Measurements from ENCODE around the gene SYPL2.

Gene SYPL2

DNA sequence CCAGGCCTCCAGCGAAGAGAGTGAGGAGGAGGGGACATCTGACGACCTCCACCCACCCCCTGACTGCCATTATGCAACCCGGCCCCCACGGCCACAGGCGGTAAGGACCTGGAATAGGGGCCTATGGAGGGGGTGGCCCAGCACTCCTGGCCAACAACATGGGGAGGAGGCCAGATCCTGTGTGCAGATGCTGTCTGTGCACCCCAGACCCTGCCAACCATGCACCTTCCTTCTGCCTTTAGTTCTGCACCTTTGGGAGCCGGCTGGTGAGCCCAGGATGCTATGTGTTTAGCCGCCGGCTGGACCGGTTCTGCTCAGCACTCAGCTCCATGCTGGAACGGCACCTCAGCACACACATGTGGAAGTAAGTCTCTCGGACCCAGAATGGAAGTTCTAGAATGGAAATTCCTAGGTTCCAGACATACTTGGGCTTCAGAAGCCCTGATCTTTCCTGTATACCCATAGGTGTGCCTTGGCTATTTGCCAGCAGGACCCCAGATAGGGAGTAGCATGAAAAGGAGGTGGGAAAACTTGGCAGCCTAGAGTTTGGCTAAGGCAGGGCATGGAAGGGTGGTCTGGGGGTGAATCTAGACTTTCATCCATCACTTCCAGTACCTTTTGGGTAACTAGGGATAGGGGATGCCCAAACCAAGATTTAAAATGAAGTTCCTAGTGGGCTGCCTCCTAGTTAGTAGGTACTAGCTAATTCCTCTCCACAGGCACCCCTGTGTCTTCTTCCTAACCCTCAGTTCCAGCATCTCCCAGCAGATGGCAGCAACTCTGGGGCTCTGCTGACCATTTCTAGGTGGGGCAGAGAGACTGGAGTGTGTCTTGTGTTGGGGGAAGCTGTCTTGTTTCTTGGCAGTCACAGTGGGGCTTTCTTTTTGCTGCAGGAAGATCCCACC, 23.9 kb downstream of the SYPL2 start:
- no peaks in the 10 kb centered on the region for H3K27me3 Mint-ChIP-seq (ENCODE audit: low read depth, poor library complexity)
- H3K27ac Mint-ChIP-seq = no peak overlapping the region
- H3K36me3 Mint-ChIP-seq (ENCODE audit: low read depth) = peaks cover 14% of the 10 kb centered on the region
- H3K4me3 Mint-ChIP-seq = no peak overlapping the region
- no peaks in the 10 kb centered on the region for H3K9me3 Mint-ChIP-seq
- TF ChIP-seq, protein P1, sequence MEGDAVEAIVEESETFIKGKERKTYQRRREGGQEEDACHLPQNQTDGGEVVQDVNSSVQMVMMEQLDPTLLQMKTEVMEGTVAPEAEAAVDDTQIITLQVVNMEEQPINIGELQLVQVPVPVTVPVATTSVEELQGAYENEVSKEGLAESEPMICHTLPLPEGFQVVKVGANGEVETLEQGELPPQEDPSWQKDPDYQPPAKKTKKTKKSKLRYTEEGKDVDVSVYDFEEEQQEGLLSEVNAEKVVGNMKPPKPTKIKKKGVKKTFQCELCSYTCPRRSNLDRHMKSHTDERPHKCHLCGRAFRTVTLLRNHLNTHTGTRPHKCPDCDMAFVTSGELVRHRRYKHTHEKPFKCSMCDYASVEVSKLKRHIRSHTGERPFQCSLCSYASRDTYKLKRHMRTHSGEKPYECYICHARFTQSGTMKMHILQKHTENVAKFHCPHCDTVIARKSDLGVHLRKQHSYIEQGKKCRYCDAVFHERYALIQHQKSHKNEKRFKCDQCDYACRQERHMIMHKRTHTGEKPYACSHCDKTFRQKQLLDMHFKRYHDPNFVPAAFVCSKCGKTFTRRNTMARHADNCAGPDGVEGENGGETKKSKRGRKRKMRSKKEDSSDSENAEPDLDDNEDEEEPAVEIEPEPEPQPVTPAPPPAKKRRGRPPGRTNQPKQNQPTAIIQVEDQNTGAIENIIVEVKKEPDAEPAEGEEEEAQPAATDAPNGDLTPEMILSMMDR (IDR thresholded peaks at IDR 0.05) = peak; percentile 70
- H3K4me1 Mint-ChIP-seq = peaks cover 42% of the 10 kb centered on the region
- DNase-seq = peak; percentile 79

DNA sequence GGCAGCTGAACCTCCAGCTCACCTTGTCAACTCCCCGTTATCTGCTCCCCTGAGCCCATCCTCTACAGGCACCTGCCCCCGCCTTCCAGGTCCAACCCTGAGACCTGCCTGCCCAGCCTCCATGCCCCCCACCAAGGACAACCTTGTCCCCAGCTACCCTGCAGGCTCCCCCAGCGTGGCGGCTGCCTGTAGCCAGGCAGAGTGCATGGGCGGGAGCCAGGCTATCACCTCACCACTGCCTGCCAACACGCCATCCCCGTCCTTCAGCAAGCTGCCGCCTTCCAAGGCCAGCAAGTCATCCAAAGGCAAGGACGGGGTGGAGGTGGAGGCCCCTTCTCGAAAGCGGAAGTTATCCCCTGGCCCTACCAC, 24.6 kb downstream of the SYPL2 start:
- DNase-seq = no peak
- peaks cover 16% of the 10 kb centered on the region for H3K36me3 Mint-ChIP-seq (ENCODE audit: low read depth)
- H3K9me3 Mint-ChIP-seq = no peaks in the 10 kb centered on the region
- H3K4me3 Mint-ChIP-seq = no peak overlapping the region
- peaks cover 40% of the 10 kb centered on the region for H3K4me1 Mint-ChIP-seq
- TF ChIP-seq, protein P1 (IDR thresholded peaks at IDR 0.05) = no peak
- no peak overlapping the region for H3K27ac Mint-ChIP-seq
- no peaks in the 10 kb centered on the region for H3K27me3 Mint-ChIP-seq (ENCODE audit: low read depth, poor library complexity)

DNA sequence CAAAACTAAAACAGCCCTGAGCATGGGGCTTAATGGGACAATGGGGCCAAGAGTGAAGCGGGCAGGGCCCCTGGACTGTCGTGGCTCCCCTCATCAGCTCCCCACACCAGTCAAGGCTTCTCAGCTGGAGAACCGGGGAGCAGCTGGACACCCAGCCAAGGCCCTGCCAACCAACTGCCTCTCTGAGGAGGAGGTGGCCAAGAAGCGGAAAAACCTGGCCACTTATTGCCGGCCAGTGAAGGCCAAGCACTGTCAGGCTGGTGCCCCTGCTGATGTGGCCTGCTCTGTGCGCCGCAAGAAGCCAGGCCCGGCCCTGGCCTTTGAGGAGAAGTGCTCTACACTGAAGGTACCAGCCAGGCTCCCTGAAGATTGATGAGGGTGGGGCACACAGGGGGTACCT, 25.0 kb downstream of the SYPL2 start:
- Mint-ChIP-seq H3K9me3 (no peaks in the 10 kb centered on the region), H3K4me3 (no peak overlapping the region), H3K36me3 (ENCODE audit: low read depth) (peaks cover 16% of the 10 kb centered on the region), H3K27me3 (ENCODE audit: low read depth, poor library complexity) (no peaks in the 10 kb centered on the region), H3K27ac (no peak overlapping the region), H3K4me1 (peaks cover 36% of the 10 kb centered on the region)
- no peak for DNase-seq
- TF ChIP-seq, protein P1 (IDR thresholded peaks at IDR 0.05) = no peak

DNA sequence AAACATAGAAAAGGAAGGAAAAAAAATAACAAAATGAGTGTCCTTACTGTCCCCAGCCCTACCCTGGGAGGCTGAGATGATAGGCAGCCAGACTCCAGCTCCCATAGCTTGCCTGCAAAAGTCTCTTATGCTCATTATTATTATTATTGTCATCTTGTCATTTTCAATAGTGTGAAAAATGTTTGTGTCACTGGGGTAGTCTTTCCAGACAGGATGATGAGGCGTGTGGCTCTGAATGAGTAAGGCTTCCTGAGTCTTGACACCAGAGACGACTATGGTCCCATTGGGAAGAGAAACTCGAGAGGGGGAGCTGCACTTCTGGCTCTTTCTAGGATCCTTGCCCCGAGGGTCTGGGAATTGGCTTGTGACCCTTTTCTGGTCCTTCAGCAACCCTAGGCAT, 26.4 kb downstream of the SYPL2 start:
- TF ChIP-seq, protein P1 (IDR thresholded peaks at IDR 0.05) = no peak
- H3K4me1 Mint-ChIP-seq = peaks cover 37% of the 10 kb centered on the region
- no peaks in the 10 kb centered on the region for H3K9me3 Mint-ChIP-seq
- peaks cover 13% of the 10 kb centered on the region for H3K36me3 Mint-ChIP-seq (ENCODE audit: low read depth)
- H3K27ac Mint-ChIP-seq = no peak overlapping the region
- peak overlapping the region; percentile 62 for H3K4me3 Mint-ChIP-seq
- no peak for DNase-seq
- no peaks in the 10 kb centered on the region for H3K27me3 Mint-ChIP-seq (ENCODE audit: low read depth, poor library complexity)

DNA sequence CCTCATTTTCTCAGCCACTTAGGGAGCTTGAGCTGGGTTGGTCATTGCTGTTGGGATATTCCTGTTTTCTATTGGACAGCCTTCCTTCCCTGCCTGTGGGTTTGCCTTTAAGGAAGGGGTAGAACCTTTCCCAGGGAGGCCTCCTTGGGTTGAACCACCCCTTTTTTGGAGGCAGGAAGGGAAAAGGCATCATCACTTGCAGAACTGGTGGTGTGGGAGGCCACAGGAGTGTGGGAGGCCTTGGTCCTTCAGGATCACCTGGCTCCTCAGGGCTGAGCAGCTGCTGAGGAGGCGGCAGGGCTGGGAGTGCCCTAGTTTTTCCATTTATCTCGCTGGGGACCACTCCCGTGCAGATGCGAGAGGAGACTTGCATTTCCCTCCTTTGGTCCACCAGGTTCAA, 26.9 kb downstream of the SYPL2 start:
- H3K4me3 Mint-ChIP-seq = peak overlapping the region; percentile 92
- TF ChIP-seq, protein P1 (IDR thresholded peaks at IDR 0.05) = no peak
- peaks cover 42% of the 10 kb centered on the region for H3K4me1 Mint-ChIP-seq
- H3K27me3 Mint-ChIP-seq (ENCODE audit: low read depth, poor library complexity) = no peaks in the 10 kb centered on the region
- no peak overlapping the region for H3K27ac Mint-ChIP-seq
- peaks cover 8% of the 10 kb centered on the region for H3K36me3 Mint-ChIP-seq (ENCODE audit: low read depth)
- DNase-seq = no peak
- H3K9me3 Mint-ChIP-seq = no peaks in the 10 kb centered on the region
